Body of pancreas (tissue), 4 donors: ENCODE measurements around the gene PARG.

Experiments
- POLR2A ChIP-seq, 3 donors: fragments of 450-650 bp; IDR thresholded peaks; one replicate each; pipeline ENCODE4 v1.6.1; 2016; ENCODE audit warnings: antibody characterized with exemption in 3 of 3, mild to moderate bottlenecking in 2 of 3
- TF ChIP-seq, protein P1 (sequence below), 7 experiments: fragments of 450-650 bp in 4 of 7; fragments of 200-600 bp in 3 of 7; sonication (generic) in 3 of 7; IDR thresholded peaks; one replicate each; pipeline ENCODE4 v1.5.1; 2016 to 2019; ENCODE audit warnings: antibody characterized with exemption in 7 of 7

GRCh38 chr10:49834976-49835375 is 106.9 kb downstream of the PARG start:
- TF ChIP-seq, protein P1, sequence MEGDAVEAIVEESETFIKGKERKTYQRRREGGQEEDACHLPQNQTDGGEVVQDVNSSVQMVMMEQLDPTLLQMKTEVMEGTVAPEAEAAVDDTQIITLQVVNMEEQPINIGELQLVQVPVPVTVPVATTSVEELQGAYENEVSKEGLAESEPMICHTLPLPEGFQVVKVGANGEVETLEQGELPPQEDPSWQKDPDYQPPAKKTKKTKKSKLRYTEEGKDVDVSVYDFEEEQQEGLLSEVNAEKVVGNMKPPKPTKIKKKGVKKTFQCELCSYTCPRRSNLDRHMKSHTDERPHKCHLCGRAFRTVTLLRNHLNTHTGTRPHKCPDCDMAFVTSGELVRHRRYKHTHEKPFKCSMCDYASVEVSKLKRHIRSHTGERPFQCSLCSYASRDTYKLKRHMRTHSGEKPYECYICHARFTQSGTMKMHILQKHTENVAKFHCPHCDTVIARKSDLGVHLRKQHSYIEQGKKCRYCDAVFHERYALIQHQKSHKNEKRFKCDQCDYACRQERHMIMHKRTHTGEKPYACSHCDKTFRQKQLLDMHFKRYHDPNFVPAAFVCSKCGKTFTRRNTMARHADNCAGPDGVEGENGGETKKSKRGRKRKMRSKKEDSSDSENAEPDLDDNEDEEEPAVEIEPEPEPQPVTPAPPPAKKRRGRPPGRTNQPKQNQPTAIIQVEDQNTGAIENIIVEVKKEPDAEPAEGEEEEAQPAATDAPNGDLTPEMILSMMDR (IDR thresholded peaks at IDR 0.05): no peak
- no peak for TF ChIP-seq POLR2A (IDR thresholded peaks at IDR 0.05)
